Neural progenitor cell (in vitro differentiated cells): ENCODE measurements around the gene SIX1.

ENCODE experiments used
- CTCF ChIP-seq: fragments of 200-600 bp; sonication (generic); IDR thresholded peaks from 2 replicates; pipeline ENCODE4 v1.5.1; 2017; ENCODE audit warnings: antibody characterized with exemption, mild to moderate bottlenecking
- EZH2 ChIP-seq: fragments of 200-600 bp; sonication (generic); IDR thresholded peaks from 2 replicates; pipeline ENCODE4 v1.6.1; 2017; ENCODE audit warnings: antibody characterized with exemption, mild to moderate bottlenecking, moderate library complexity
- EZH2phosphoT487 ChIP-seq: fragments of 200-600 bp; sonication (generic); IDR thresholded peaks from 2 replicates; pipeline ENCODE4 v1.6.1; 2017; ENCODE audit warnings: antibody characterized with exemption

GRCh38 chr14:60641742-60642269 lies 7.5 kb downstream of the SIX1 start:
- TF ChIP-seq CTCF = no peak
- TF ChIP-seq EZH2phosphoT487 = peak; percentile 34
- TF ChIP-seq EZH2 = peak; percentile 22
